Measurements from ENCODE around the gene TUBB2A. TPM values are rescaled to one million over a fixed set of nuclear protein-coding genes. Genes with fewer than 3 reads are reported as not detected.

Gene TUBB2A
- total and polyA plus RNA-seq, 2 of the 4 experiments (the other 2 are of a cell fraction), result 164 to 264 TPM

DNA sequence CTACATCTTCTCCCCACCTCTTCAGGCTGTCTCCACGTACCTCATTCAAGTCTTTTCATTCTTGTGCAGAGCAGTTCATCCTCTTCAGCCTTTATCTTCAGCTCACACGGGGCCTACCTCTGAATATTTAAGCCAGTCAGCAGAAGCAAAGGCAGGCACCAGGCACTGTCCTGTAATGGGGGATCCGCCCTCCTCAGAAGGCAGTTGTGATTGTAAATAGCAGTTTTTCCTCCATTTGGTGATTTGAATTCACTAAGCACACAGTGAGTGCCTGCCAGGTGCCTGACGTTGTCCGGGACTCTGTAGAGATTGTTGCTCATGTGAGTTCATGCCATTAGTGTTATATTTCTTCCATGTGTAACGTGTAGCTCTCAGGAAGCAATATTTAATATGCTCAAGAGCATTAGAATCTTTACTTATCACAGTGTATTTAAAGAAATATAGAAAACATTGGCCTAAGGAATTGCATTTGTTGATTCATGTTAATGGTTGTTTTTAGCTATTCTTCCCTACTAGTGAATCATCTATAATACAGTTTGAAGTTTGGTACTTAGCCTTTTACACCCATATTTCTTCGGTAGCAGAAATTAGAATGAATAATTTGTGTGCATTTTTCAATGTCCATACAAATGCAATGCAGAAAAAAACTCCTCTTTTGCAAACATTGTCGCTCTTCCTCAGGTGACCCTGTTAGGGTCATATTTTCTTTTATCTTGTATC, 20.9 kb downstream of the TUBB2A start (continued):
- TF ChIP-seq CTCF (conservative IDR thresholded peaks at IDR 0.05; ENCODE audit: low read depth, low read length), result no peak

DNA sequence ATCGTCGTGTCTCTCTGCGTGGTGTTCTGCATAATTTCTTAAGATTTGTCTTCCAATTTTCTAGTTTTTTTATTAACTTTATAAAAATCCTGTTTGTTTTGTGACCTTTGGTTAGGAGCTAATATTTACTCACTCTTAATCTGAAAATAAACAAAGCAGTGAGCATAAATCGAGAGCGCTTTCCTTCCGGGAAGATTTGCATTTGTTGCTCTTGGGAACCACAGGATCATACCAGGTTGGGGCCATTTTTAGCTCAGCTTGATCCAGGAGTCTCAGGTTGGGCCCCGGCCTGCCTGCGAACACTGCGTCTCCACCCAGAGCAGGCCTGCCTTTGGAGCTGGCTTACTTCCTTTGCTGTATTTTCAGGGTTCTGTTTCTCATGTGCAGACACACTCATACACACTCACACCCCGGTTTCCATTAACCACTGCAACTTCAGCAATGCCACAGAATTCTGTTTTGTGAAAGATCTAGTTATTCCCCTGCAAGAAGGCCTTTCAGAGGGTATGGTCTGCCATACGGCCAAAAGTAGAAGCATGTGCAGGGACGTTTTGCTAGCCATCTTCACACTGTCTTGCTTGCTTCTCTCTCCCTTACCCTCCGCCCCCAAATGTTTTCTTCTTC, 21.6 kb downstream of the TUBB2A start:
- 93% methylated on average over 6 of the region's 13 CpGs; no CpG with 5 or more reads in 1 of the 2 experiments for WGBS, 2 experiments (ENCODE audit: extremely low coverage in 2 of 2, insufficient read length in 1 of 2)
- Histone ChIP-seq H4K5ac (ENCODE audit: low read depth, low read length) (no peak overlapping the region), H4K20me1 (ENCODE audit: insufficient read depth, low read length) (no peaks in the 10 kb centered on the region), H2BK15ac (ENCODE audit: low read depth, low read length) (no peak overlapping the region), H2AK5ac (ENCODE audit: low read depth, low read length) (no peak overlapping the region), H2BK120ac (ENCODE audit: low read depth, low read length) (no peak overlapping the region), H3K14ac (replicated peaks; ENCODE audit: low read depth, low read length) (no peak overlapping the region), H3K27ac (ENCODE audit: insufficient read depth, low read length) (no peak overlapping the region), H3K9me1 (ENCODE audit: insufficient read depth, low read length) (peaks cover 12% of the 10 kb centered on the region; the same call in 1 of the 2 replicates), H3K4me1 (ENCODE audit: control insufficient read depth, insufficient read depth, low read length) (peaks cover 14% of the 10 kb centered on the region), H4K8ac (ENCODE audit: low read depth in 2 of 2, low read length in 2 of 2) (no peak overlapping the region), H3K27me3 (ENCODE audit: control insufficient read depth, insufficient read depth, low read length) (no peaks in the 10 kb centered on the region), H3K4me2 (ENCODE audit: low read depth, low read length) (no peak overlapping the region), H2AK9ac (replicated peaks; ENCODE audit: low read depth, low read length, poor library complexity) (no peak overlapping the region), H3K4ac (ENCODE audit: low read depth, low read length) (no peak overlapping the region), H3K36me3 (ENCODE audit: control insufficient read depth, insufficient read depth, low read length) (peaks cover 25% of the 10 kb centered on the region; the same call in 1 of the 2 replicates), H4K91ac (ENCODE audit: insufficient read depth, low read depth, low read length) (no peak overlapping the region), H2BK20ac (ENCODE audit: low read depth, low read length) (no peak overlapping the region), H3K23ac (ENCODE audit: low read depth, low read length) (no peak overlapping the region), H2AFZ (replicated peaks; ENCODE audit: low read length, poor library complexity) (no peak overlapping the region), H3K9ac (ENCODE audit: low read depth, low read length) (no peak overlapping the region), H3K56ac (ENCODE audit: extremely low read depth, insufficient read depth, low read length) (no peak overlapping the region), H3K18ac (ENCODE audit: low read depth, low read length) (no peak overlapping the region), H3K79me1 (ENCODE audit: low read depth in 1 of 2, low read length in 2 of 2) (no peaks in the 10 kb centered on the region; a peak in 1 of 4 replicates), H2BK5ac (ENCODE audit: low read depth, low read length, poor library complexity, severe bottlenecking) (no peak overlapping the region), H3K9me3 (ENCODE audit: control insufficient read depth, insufficient read depth, low read length) (no peaks in the 10 kb centered on the region), H3K4me3 (ENCODE audit: insufficient read depth, low read depth, low read length) (no peak overlapping the region)
- intact Hi-C loops (cut with micrococcal nuclease) (no loop called here), in situ Hi-C loops (cut with MboI; ENCODE audit: low sequenced_read_pairs) (loop anchor here (25.0 kb wide), 1 partner anchor 602 kb away; no protein-coding TSS in a partner anchor), dilution Hi-C loops (cut with HindIII; ENCODE audit: low sequenced_read_pairs, unreplicated experiment) (no loop called here)
- no peak for TF ChIP-seq RFX5 (IDR thresholded peaks at IDR 0.05; ENCODE audit: low read depth, low read length)
- no peak for TF ChIP-seq BHLHE40 (IDR thresholded peaks at IDR 0.05; ENCODE audit: low read depth, low read length)
- TF ChIP-seq CTCF (conservative IDR thresholded peaks at IDR 0.05; ENCODE audit: low read depth, low read length), result no peak
- ATAC-seq (ENCODE audit: low read depth), result no peak
- ChIA-PET POLR2A (ENCODE audit: unreplicated experiment) (no interaction called here), CTCF (interaction anchor here (0.8 to 1.5 kb wide), 2 partner anchors 21 to 101 kb away, joined by 3 read pairs; partner anchors contain the start of gene TUBB2A)
- BruUV-seq (replicated peaks), result no TSS peak
- no peak for DNase-seq

Measured in IMR-90 (cell line).